Retina (tissue), 1 donor: ENCODE data around the gene WNT4.

Experiments
- DNase-seq: peaks from one replicate; pipeline ENCODE4 v3.0.0-alpha.2; 2016

The WNT4 gene

GRCh38 chr1:22163137-22163536, 20.2 kb upstream of the WNT4 start:
- DNase-seq: no peak

GRCh38 chr1:22159891-22160290, 17.0 kb upstream of the WNT4 start:
- no peak for DNase-seq

GRCh38 chr1:22158654-22159053, 15.8 kb upstream of the WNT4 start:
- no peak for DNase-seq

GRCh38 chr1:22157359-22157966, 14.6 kb upstream of the WNT4 start:
- no peak for DNase-seq

- no peak for DNase-seq
Observed at GRCh38 chr1:22155517-22155916, 12.6 kb upstream of the WNT4 start.

GRCh38 chr1:22154626-22155025, 11.7 kb upstream of the WNT4 start:
- no peak for DNase-seq

GRCh38 chr1:22153660-22154437, 11.0 kb upstream of the WNT4 start:
- no peak for DNase-seq

- DNase-seq: no peak
Observed at GRCh38 chr1:22150923-22151322, 8.0 kb upstream of the WNT4 start.

GRCh38 chr1:22142315-22143064, 407 bp downstream of the WNT4 start:
- DNase-seq: no peak

GRCh38 chr1:22141554-22142314, 1.2 kb downstream of the WNT4 start:
- DNase-seq: peak; percentile 70

- no peak for DNase-seq
Observed at GRCh38 chr1:22140694-22141093, 2.2 kb downstream of the WNT4 start.

- DNase-seq: no peak
Observed at GRCh38 chr1:22139817-22140216, 3.1 kb downstream of the WNT4 start.

- DNase-seq: no peak
Observed at GRCh38 chr1:22139066-22139594, 3.8 kb downstream of the WNT4 start.

- DNase-seq: no peak
Observed at GRCh38 chr1:22137004-22137720, 5.7 kb downstream of the WNT4 start.

- DNase-seq: no peak
Observed at GRCh38 chr1:22133931-22134324, 9.0 kb downstream of the WNT4 start.

GRCh38 chr1:22133247-22133930, 9.5 kb downstream of the WNT4 start:
- DNase-seq: peak; percentile 44

- DNase-seq: no peak
Observed at GRCh38 chr1:22132517-22133235, 10.2 kb downstream of the WNT4 start.

- peak; percentile 76 for DNase-seq
Observed at GRCh38 chr1:22131875-22132486, 10.9 kb downstream of the WNT4 start.

- no peak for DNase-seq
Observed at GRCh38 chr1:22131062-22131461, 11.8 kb downstream of the WNT4 start.

GRCh38 chr1:22129501-22130117, 13.3 kb downstream of the WNT4 start:
- no peak for DNase-seq
